Stimulated activated memory B cell treated with anti-CD40 and anti-IgM and Interleukin-4, amounts not matched to agents 10 μg/mL and 1 μg/mL and 100 μg/mL, for 72 hours (primary cell): ENCODE measurements around the gene ISL1.
A peak's percentile ranks its signal among the peaks of the same experiment; 100 is the strongest.

Source experiments
- ATAC-seq: fragments of 150-1000 bp; cut with Tn5 transposase; 2 replicates; pipeline ENCODE4 v1.10.0; 2021
- H3K27ac Mint-ChIP-seq: one replicate; pipeline ENCODE4 v1.8.0; 2022; ENCODE audit warnings: mild to moderate bottlenecking, mixed read lengths
- H3K27me3 Mint-ChIP-seq: one replicate; pipeline ENCODE4 v1.8.0; 2022; ENCODE audit warnings: mixed read lengths
- H3K36me3 Mint-ChIP-seq: one replicate; pipeline ENCODE4 v1.8.0; 2022; ENCODE audit warnings: mixed read lengths
- H3K4me1 Mint-ChIP-seq: one replicate; pipeline ENCODE4 v1.8.0; 2022; ENCODE audit warnings: mixed read lengths
- H3K4me3 Mint-ChIP-seq: one replicate; pipeline ENCODE4 v1.8.0; 2022; ENCODE audit warnings: mild to moderate bottlenecking, moderate library complexity, mixed read lengths
- H3K9me3 Mint-ChIP-seq: one replicate; pipeline ENCODE4 v1.8.0; 2022; ENCODE audit warnings: mixed read lengths

The ISL1 gene

GRCh38 chr5:51395666-51396356 lies 12.6 kb downstream of the ISL1 start:
- Mint-ChIP-seq H3K27me3 (peaks cover 45% of the 10 kb centered on the region), H3K4me1 (no peaks in the 10 kb centered on the region), H3K36me3 (no peaks in the 10 kb centered on the region), H3K9me3 (peaks cover 3% of the 10 kb centered on the region), H3K27ac (no peak overlapping the region), H3K4me3 (no peak overlapping the region)
- no peak for ATAC-seq

- no peak overlapping the region for H3K27ac Mint-ChIP-seq
- no peaks in the 10 kb centered on the region for H3K4me1 Mint-ChIP-seq
- H3K36me3 Mint-ChIP-seq, result no peaks in the 10 kb centered on the region
- peaks cover 3% of the 10 kb centered on the region for H3K9me3 Mint-ChIP-seq
- ATAC-seq, result no peak
- H3K4me3 Mint-ChIP-seq, result no peak overlapping the region
- H3K27me3 Mint-ChIP-seq, result peaks cover 36% of the 10 kb centered on the region
Measured at GRCh38 chr5:51396797-51397196, 13.5 kb downstream of the ISL1 start.

GRCh38 chr5:51397996-51398395 lies 14.7 kb downstream of the ISL1 start:
- no peaks in the 10 kb centered on the region for H3K4me1 Mint-ChIP-seq
- H3K27ac Mint-ChIP-seq, result no peak overlapping the region
- no peak overlapping the region for H3K4me3 Mint-ChIP-seq
- no peaks in the 10 kb centered on the region for H3K36me3 Mint-ChIP-seq
- peaks cover 36% of the 10 kb centered on the region for H3K27me3 Mint-ChIP-seq
- peaks cover 3% of the 10 kb centered on the region for H3K9me3 Mint-ChIP-seq
- ATAC-seq, result no peak

- Mint-ChIP-seq H3K9me3 (peaks cover 3% of the 10 kb centered on the region), H3K4me1 (no peaks in the 10 kb centered on the region)
- ATAC-seq, result no peak
Measured at GRCh38 chr5:51398875-51399642, 15.8 kb downstream of the ISL1 start.

GRCh38 chr5:51399643-51400006 lies 16.4 kb downstream of the ISL1 start:
- H3K27ac Mint-ChIP-seq, result no peak overlapping the region
- no peaks in the 10 kb centered on the region for H3K4me1 Mint-ChIP-seq
- ATAC-seq, result no peak
- H3K27me3 Mint-ChIP-seq, result peaks cover 36% of the 10 kb centered on the region
- no peaks in the 10 kb centered on the region for H3K36me3 Mint-ChIP-seq
- peaks cover 3% of the 10 kb centered on the region for H3K9me3 Mint-ChIP-seq
- no peak overlapping the region for H3K4me3 Mint-ChIP-seq

More at GRCh38 chr5:51398875-51399642, 15.8 kb downstream of the ISL1 start:
- Mint-ChIP-seq H3K36me3 (no peaks in the 10 kb centered on the region), H3K27me3 (peaks cover 36% of the 10 kb centered on the region), H3K27ac (no peak overlapping the region), H3K4me3 (no peak overlapping the region)

GRCh38 chr5:51404255-51404654 lies 21.0 kb downstream of the ISL1 start:
- ATAC-seq, result no peak
- no peak overlapping the region for H3K4me3 Mint-ChIP-seq
- peaks cover 11% of the 10 kb centered on the region for H3K27me3 Mint-ChIP-seq
- H3K27ac Mint-ChIP-seq, result no peak overlapping the region
- H3K36me3 Mint-ChIP-seq, result no peaks in the 10 kb centered on the region
- H3K4me1 Mint-ChIP-seq, result no peaks in the 10 kb centered on the region
- peaks cover 4% of the 10 kb centered on the region for H3K9me3 Mint-ChIP-seq

GRCh38 chr5:51411921-51412325 lies 28.7 kb downstream of the ISL1 start:
- H3K36me3 Mint-ChIP-seq, result no peaks in the 10 kb centered on the region
- no peak for ATAC-seq
- H3K9me3 Mint-ChIP-seq, result no peaks in the 10 kb centered on the region
- no peak overlapping the region for H3K4me3 Mint-ChIP-seq
- H3K27me3 Mint-ChIP-seq, result no peaks in the 10 kb centered on the region
- H3K4me1 Mint-ChIP-seq, result no peaks in the 10 kb centered on the region
- H3K27ac Mint-ChIP-seq, result no peak overlapping the region

GRCh38 chr5:51414516-51414915 lies 31.3 kb downstream of the ISL1 start:
- Mint-ChIP-seq H3K9me3 (peaks cover under 1% of the 10 kb centered on the region), H3K4me3 (no peak overlapping the region), H3K27ac (no peak overlapping the region), H3K36me3 (no peaks in the 10 kb centered on the region), H3K27me3 (no peaks in the 10 kb centered on the region), H3K4me1 (no peaks in the 10 kb centered on the region)
- peak; percentile 26 for ATAC-seq

GRCh38 chr5:51416149-51416548 lies 32.9 kb downstream of the ISL1 start:
- Mint-ChIP-seq H3K27ac (no peak overlapping the region), H3K4me1 (no peaks in the 10 kb centered on the region), H3K4me3 (no peak overlapping the region), H3K27me3 (no peaks in the 10 kb centered on the region), H3K9me3 (peaks cover 4% of the 10 kb centered on the region), H3K36me3 (no peaks in the 10 kb centered on the region)
- ATAC-seq, result no peak

- ATAC-seq, result no peak
- Mint-ChIP-seq H3K4me3 (no peak overlapping the region), H3K36me3 (no peaks in the 10 kb centered on the region), H3K27me3 (no peaks in the 10 kb centered on the region), H3K27ac (no peak overlapping the region), H3K4me1 (no peaks in the 10 kb centered on the region), H3K9me3 (peaks cover 7% of the 10 kb centered on the region)
Measured at GRCh38 chr5:51433052-51433710, 49.9 kb downstream of the ISL1 start.

- Mint-ChIP-seq H3K27ac (no peak overlapping the region), H3K9me3 (peaks cover 6% of the 10 kb centered on the region), H3K27me3 (no peaks in the 10 kb centered on the region), H3K4me3 (no peak overlapping the region), H3K4me1 (no peaks in the 10 kb centered on the region), H3K36me3 (no peaks in the 10 kb centered on the region)
- ATAC-seq, result no peak
Measured at GRCh38 chr5:51439232-51439631, 56.0 kb downstream of the ISL1 start.
